GM21526 (cell line): ENCODE measurements around the gene LPAR1.
A peak's percentile ranks its signal among the peaks of the same experiment; 100 is the strongest.

Experiments used
- ATAC-seq: cut with Tn5 transposase; IDR thresholded peaks from one replicate; pipeline ENCODE4 v1.9.1; 2021; ENCODE audit warnings: moderate library complexity; ENCODE audit not compliant: unreplicated experiment, low FRiP score

Gene LPAR1

DNA sequence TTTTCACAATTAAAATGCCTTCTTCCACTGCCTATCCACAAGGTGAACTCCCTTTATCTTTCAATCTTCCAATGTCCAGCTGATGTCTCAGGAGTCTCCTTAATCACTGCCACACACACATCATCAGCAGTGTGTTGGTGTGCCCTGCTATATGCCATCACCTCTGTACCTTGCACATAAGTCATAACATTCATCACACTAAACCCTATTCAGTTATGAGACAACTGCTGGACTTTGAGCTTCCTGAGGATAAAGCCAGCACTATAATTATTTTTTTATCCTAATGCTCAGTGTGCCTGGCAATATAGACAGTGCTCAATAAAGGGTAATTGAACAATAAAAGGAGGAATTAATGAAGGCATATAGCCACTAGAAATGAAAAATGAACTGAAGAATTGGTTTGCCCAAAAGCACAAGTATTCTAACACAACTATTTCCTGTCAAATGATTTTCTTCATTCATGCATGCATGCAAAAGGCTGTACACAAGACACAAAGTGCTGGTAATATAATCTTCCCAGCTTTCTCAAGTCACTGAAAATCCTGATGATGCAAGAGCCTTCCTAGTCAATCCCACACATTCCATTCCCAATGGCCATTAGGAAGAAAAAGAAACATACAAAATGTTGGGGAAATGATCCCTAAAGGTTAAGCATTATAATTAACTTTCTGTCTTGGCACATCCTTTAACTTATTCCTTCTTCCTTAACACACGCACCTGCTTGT lies 32.4 kb downstream of the LPAR1 start:
- ATAC-seq = no peak

DNA sequence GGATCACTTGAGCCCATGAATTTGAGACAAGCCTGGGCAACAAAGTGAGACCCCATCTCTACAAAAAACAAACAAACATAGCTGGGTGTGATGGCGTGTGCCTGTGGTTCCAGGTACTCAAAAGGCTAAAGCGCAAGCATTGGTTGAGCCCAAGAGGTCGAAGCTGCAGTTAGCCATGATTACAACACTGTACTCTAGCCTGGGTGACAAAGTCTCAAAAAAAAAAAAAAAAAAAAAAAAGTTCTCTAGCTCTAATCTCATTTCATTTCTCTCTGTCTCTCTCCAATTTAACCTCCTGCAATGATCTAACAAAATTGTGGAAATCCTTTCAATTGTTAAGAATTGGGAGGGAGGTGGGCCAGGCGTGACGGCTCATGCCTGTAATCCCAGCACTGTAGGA lies 33.3 kb downstream of the LPAR1 start:
- ATAC-seq = no peak

DNA sequence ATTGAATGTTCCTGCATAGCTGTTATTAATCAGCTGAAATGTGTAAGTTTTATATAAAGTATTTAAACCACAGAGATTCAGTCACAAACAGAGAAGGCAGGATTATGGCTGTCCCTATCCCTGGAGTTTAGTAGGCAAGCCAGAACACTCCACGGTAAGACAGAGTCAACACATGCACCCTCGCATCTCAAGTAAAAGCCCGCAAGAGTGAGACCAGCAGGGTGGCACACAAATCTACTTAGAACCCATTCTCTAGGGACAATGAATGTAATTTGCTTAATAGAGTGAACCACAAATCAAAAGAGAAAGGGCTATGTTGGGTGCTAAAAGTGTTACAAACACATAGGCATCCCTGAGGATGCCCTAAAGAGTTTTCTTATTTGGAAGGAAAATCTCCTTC lies 35.1 kb downstream of the LPAR1 start:
- no peak for ATAC-seq

DNA sequence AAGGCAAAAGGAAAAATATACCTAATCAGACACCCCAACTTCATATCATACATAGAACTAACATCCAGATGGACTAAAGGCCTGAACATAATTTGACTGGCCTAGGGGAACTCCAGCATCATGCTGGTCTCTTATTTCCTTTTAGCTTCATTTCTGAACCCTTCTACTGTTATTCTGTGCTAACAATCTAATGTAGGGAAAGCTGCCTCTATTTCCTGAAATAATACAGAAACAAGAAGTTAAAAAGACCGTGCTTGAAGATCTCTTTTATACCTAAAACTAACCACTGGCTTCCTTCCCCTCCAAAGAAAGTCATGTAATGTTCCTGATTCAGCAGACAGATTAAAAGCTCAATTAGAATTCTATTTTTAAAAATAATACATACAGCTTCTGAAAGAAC lies 36.7 kb downstream of the LPAR1 start:
- no peak for ATAC-seq

DNA sequence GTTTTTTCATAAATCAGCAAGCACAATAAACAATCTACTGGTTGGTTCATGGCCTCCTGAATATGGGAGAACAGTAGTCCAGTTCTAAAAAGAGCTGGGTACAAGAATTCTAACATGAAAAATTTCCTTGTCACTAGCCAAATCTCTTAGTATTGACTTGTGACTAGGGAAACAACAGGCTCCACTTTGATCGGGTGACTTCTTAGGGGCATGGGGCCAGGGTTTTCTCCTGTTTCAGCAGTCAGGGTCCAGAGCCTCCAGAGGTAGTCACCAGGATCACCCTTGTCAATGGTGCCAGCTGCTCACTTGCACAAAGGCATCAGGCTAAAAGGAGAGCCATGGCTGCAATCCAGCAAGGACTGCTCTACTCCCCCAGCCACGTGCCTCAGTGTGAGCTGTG lies 38.1 kb downstream of the LPAR1 start:
- ATAC-seq = no peak

DNA sequence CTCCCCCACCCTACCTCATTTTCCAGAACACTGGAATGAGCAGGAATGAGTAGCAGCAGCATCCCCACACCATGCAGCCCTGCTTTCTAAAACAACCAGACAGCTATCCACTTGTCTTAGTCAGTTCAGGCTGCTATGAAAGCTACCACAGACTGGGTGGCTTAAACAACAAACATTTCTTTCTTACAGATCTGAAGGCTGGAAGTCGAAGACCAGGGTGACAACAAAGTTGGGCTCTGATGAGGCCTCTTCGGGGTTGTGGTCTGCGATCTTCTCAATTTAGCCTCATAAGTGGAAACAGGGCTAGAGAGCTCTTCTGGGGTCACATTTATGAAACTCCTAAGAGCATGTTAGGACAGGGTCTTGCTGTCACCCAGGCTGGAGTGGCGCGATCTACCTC lies 38.9 kb downstream of the LPAR1 start:
- no peak for ATAC-seq

DNA sequence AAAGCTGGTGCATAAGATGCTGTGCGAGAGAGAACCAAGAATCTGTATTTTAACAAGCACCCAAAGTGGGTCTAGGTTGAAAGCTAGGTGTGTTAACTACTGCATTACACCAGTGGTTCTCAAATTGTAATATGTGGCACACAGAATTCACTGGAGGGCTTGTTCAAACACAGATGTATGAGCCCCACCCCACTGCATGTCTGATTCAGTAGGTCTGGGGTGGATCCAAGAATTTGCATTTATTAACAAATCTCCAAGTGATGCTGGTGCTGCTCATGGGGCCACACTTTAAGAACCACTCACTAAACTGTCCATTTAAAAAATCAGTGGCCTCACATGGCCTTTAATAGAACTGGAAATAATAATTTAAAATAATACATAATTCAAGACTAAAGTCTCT lies 40.4 kb downstream of the LPAR1 start:
- no peak for ATAC-seq

DNA sequence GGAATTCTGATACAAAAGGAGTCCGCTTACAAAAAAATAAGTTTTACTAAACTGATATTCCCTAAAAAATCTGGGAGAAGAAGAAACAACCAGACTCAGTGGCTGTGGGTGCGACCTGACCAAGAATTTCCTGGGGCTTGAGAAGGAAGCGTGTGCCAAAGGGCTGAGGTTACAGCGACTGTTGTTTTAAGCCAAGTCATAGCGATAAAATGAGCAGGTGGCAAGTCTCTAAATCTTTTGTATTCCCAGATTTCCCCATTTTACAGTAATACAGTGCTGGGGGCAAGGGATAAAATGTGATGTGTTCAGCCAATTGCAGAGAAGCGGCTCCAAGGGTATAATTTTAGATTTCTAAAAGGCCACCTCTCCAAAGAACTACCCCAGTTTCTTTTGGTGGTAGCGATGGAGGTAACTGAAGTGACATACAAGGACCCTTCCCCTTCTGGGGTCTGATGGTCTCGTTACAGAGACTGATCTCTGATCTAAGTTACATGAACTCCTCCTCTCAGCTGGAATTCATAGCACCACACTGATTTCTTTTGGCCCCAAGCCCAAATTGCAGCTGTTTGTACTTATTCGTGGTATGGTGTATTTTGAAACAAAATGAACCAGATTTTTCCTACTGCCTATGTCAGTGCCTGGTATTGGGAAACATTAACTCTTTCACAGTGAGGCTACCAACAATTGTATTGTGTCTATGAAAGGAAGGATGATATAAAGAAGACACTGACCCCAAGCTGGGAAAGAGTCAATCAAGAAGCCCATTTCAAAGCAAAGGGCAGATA lies 41.6 kb downstream of the LPAR1 start:
- ATAC-seq = no peak

DNA sequence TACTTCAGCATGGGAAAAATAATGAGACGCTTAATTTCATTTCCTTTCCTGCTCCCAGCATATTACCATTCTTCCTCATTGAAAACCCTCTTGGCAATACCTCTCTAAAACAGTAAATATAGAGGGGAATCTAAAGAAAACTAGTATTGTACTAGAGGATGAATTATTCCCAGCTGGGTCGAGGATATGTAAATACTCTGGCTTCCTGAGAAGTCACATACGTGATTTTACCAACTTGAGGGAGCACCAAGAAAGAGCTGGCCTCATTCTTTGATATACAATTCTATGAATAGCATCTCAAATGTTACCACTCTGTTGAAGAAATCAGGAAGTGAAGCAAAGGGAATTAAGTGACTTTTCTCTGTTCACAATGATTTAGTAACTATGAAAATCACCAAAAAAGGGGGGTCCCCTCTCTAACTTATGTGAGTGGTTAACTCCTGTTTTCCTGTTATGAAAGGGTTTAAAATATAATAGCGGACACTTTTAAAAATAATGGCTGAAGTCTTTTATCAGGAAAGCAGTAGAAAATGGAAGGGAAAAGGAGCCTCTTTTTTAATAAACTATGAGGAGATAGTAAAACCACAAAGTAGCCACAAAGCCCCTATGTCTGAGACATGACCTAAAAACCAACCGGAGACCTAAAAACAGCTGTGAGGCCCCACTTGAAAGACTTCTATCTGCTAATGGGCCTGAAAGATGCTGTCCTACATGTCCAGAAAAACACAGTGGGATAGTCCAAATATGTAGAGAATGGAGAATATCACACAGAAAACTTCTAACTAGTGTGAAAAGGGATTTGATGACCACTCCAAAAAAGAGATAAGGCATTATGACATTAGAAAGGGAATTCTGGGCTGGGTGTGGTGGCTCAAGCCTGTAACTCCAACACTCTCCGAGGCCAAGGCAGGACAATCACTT lies 42.6 kb downstream of the LPAR1 start:
- ATAC-seq = no peak

DNA sequence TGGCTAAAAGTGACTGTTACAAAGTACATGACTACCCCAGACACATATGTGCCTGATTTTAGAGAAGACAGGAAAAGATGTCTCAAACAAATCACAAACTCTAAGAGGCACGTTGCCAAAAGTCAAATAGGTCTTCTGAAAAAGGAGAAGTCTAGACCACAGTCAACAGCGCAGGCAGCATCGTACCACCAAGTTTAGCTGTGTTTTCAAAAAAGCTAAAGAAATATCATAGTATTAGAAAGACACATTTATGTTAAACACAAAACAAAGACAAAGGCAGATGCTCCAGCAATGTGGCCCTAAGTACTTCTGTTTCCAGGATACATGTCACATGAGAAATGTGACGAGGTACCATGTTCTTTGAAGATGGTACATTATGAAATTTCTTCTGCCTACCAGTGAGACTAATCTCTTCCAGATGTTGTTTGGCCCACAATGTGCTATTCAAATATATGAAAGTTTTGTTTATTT lies 43.5 kb downstream of the LPAR1 start:
- ATAC-seq = peak; percentile 51

DNA sequence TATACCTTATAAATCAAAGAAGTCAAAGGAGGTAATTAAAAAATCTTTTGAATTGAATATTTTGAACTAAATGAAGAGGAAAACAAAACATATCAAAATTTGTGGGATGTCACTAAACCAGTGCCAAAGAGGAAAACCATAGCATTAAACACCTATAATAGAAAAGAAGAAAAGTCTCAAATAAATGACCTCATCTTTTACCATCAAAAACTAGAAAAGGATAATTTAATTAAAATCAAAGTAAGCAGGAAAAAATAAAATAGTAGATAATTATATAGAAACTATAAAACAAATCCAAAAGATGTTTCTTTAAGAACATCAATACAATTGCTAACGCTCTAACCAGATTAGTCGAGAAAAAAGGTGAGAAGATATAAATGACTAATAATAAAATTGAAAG lies 47.8 kb downstream of the LPAR1 start:
- no peak for ATAC-seq

DNA sequence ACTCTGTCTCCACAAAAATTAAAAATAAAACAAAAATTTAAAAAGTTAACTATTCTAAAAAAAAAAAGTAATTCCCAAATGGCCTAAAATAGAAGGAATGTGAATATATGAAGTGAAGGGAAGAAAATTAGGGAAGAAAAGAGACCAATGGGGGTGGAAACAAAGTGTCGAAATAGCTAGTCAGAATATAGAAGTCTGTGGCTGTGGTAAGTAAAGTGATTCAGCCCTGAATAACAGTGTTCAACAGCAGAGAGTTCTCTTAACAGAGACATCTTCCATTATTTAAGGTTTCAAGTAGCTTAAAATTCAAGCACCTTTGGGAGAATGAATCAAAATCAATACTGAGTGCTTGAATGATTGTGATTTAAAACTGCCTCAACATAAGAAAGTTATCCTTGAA lies 51.7 kb downstream of the LPAR1 start:
- no peak for ATAC-seq

DNA sequence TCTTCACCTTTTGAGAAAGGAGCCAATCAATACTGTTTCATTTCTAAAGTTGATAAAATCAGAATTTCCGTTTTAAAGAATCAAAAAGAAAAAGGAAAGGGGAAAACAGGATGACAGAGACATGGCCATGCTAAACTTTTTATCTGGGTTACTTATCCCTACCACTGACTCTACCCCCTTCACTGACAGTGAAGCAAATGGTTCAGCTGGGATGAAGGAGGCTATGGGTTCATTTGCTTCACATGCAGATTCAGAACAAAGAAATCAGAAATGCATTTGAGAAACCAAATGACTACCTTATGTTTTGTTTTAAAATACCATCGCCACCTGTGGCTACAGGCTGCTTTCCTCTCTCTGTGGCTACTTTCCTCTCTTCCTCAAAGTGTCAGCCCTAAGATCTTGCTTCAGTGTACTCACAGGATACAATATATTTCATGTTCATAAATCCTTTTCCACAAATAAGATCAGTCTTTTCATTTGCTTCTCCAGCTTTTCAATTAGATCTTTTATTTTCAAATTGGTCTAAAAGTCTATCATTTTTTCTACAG lies 53.3 kb downstream of the LPAR1 start:
- ATAC-seq = no peak

DNA sequence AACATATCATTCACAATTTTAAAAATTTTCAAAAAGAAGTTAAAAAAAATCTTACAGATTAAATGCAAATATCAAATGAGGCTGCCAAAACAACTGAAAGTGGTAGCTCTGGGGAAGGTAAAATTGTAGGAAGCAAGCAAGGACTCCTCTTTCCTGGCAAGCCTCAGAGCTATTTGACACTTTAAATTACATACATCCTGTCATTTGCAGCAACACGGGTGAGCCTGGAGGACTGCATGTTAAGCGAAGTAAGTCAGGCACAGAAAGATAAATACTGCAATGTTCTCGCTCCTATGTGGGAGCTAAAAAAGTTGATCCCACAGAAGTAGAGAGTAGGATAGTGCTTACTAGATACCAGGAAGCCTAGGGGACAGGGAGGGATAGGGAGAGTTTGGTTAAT lies 58.0 kb downstream of the LPAR1 start:
- ATAC-seq = no peak

DNA sequence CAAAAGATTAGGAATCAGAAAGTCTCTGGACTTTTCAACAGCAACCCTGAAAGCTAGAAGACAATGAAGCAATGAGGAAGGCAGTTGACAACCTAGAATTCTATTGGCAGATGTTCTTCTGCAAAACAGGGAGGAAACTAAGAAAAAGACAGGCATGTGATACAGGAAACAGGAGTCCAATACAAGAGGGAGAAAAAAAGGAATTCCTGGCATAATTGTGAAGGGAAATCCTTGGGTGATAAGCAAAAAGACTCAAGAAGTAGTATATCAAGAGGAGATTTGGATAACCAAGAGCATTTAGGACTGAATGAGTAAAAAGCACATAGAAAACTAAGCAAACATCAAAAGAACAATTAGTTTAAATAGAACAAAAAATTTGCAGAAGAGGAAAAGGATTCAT lies 58.6 kb downstream of the LPAR1 start:
- no peak for ATAC-seq

DNA sequence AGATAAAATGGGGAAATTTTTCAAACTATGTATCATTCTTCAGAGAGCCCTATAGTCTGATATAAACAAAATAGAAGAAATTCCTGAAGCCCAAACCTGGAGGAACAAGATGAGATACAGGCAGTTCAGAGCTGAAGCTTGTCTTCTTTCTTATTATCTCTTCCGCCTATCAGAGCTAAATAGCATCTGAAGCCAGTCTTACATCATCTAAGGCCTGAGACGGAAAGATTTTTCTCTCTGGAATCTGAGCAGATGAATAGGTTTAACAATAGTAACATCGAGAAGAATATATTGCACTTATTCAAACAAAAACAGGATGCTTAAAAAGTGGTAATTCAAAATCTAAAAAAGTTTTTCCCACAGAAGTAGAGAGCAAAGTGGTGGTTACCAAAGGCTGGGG lies 59.8 kb downstream of the LPAR1 start:
- no peak for ATAC-seq

DNA sequence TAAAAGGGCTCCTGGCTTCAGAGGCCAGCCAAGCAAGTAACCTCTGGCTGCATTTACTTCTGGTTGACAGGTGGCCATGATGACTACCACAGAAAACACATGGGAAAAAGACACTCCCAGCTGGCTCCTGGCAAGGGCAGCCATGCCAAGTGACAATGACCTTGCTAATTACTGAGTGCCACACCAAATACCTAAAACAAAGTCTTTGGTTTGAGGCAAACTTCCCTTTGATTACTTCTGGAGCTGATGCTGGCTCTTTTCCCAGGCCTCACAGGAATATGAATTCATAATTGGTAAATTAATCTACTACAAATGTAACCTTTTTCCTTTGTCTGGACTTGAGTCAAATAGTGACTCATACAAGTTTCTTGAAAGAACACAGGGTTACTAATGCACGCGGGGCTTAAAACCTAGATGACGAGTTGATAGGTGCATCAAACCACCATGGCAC lies 61.0 kb downstream of the LPAR1 start:
- no peak for ATAC-seq

DNA sequence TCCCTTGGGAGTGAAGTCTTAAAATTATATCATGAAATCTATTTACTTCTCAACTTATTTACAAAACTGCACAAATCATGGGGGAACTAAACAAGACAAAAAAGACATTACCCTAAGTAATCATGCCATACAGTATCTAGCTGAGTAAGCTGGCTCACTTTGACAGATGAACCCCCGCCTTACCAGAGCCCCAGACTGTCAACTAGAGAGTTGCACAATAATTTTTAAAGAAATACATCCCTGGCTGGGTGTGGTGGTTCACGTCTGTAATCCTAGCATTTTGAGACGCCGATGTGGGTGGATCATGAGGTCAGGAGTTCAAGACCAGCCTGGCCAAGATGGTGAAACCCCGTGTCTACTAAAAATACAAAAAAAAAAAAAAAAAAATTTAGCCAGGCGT lies 62.3 kb downstream of the LPAR1 start:
- no peak for ATAC-seq

DNA sequence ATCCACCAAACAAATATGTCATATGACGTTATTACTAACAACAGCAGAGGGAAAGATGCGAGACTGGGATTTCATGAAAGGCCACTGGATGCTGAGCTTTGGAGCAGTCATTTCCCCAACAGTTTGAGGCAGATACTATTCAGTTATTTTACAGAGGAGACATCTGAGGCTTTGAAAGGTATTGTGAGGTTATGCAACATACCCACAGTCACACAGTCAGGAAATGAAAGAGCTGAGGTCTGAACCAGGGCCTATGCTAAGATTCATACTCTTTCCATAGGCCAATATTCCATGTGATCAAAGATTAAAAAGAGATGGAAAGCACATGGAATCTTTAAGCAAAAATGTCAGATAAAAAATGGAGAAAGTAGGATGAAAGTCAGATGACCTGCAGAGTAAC lies 63.0 kb downstream of the LPAR1 start:
- ATAC-seq = no peak

DNA sequence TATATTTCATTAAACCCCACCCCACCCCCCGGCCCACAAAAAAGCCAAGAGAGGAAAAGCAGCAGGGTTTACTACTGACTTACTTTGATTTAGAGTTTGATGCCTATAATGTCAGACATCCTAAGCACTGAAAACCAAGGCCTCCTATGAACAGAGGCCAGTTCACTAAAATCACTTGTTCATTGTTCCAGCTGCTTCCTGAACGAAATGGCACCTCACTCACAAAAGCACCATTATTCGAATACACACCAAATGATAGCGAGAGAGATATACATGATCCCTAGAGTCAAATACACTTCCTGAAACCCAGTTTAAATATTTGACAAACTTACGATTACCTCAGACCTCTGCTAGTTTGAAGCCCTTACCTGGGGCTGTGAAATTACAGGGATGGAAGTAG lies 66.6 kb downstream of the LPAR1 start:
- no peak for ATAC-seq

DNA sequence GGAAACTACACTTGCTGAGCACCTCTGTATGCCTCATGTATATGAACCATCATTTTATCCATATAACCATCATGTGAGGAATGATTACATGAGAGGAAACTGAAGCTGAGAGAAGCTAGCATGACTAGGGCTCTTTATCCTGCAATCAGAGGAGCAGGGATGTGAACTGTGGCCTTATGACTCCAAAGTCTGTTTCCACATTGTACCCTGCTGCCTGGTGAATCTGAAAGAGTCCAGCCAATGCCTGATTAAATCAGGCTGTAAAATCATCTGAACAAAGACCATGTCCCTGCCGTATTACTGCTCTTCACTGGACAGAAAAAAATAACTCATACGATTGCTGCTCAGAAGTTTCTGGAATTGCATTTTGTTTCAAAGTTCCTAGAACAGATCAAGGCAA lies 67.0 kb downstream of the LPAR1 start:
- no peak for ATAC-seq
